LNCAP (cell line): ENCODE measurements around the gene MYL6.

Source experiments
- CTCF ChIP-seq: fragments of 450-650 bp; IDR thresholded peaks from 2 replicates; pipeline ENCODE4 v1.5.1; 2017; ENCODE audit warnings: mild to moderate bottlenecking

Gene MYL6

GRCh38 chr12:56127485-56127887, 30.7 kb upstream of the MYL6 start:
- no peak for TF ChIP-seq CTCF

GRCh38 chr12:56127888-56128669, 30.1 kb upstream of the MYL6 start, which contains the start of gene ESYT1:
Gene ESYT1, plus strand, starts transcription at chr12:56128267. Its CDS starts 53 bp downstream, at chr12:56128320.
- TF ChIP-seq CTCF: no peak

DNA sequence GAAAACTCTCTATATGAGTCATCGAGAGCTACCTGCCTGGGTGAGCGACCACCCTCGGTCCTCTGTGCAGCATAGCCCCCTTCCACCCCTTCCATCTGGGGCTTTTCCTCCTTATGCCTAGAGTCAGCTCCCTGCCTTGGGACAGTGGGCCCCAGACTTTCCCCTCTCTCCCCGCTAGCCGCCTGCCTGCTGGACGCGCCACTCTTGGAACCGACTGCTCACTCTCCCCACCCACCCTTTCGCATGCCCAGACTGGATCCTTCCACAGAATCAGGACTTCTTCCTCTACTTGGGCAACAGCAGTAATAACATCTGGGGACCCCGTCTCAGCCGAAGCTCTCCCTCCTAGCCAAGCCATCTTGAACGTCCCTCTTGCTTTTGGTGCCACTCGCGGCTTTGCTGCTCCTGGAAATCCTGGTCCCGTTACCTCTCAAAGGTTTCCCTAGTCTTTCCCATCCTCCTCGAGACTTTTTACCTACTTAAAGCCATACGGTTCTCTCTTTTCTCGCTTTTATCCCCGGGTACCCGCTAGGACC, 29.4 kb upstream of the MYL6 start:
- no peak for TF ChIP-seq CTCF

GRCh38 chr12:56129206-56129941, 28.8 kb upstream of the MYL6 start:
- no peak for TF ChIP-seq CTCF

GRCh38 chr12:56129942-56130495, 28.1 kb upstream of the MYL6 start:
- TF ChIP-seq CTCF: no peak

GRCh38 chr12:56130876-56131275, 27.3 kb upstream of the MYL6 start:
- TF ChIP-seq CTCF: no peak

DNA sequence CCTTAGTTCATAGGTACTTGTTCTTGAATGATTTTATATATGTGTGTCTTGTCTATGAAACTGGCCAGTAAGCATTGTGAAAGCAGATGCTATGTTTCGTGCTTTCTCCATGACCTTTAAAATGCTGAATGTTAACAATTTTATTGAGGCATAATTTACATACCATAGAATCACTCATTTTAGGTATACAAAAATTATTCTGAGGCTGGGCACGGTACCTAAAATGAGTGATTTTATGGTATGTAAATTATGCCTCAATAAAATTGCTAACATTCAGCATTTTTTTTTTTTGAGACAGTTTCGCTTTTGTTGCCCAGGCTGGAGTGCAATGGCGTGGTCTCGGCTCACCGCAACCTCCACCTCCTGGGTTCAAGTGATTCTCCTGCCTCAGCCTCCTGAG, 23.3 kb upstream of the MYL6 start:
- no peak for TF ChIP-seq CTCF
